ENCODE measurements around the gene RNF149.

The RNF149 gene

DNA sequence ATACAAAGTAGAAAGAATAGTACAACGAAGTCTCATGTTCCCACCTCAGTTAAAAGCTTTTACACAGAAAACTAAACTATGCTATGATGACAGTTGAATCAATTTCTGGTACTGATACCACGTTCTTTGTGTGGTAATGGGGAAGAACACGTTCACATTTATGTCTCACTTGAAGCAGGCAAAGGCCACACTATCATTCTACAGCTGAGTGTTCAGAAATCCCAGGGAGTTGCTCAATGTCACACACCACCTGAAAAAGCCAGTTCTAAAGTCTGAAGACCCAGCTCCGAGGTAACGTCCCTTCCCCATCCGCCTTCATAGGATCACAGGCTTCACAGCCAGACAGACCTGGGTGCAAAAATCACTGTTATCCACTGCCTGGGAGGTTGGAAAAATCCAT, 8.9 kb downstream of the RNF149 start:
- Histone ChIP-seq H3K9me3 (ENCODE audit: control insufficient read depth in 2 of 2, low read length in 2 of 2) (no peaks in the 10 kb centered on the region), H3K4me1 (ENCODE audit: control insufficient read depth in 2 of 2, insufficient read depth in 2 of 2, low read length in 2 of 2) (peaks cover 4 to 5% of the 10 kb centered on the region in 2 donors), H3K4me3 (ENCODE audit: low read length in 2 of 2) (no peak overlapping the region), H3K27ac (ENCODE audit: low read depth in 2 of 2, low read length in 2 of 2) (no peak overlapping the region), H3K9ac (ENCODE audit: low read depth in 1 of 2, low read length in 2 of 2) (no peak overlapping the region), H3K36me3 (ENCODE audit: control insufficient read depth in 2 of 2, insufficient read depth in 2 of 2, low read length in 2 of 2) (peaks cover 0 to 11% of the 10 kb centered on the region in 2 donors), H3K27me3 (ENCODE audit: control insufficient read depth in 2 of 2, insufficient read depth in 2 of 2, low read length in 2 of 2) (no peaks in the 10 kb centered on the region)

DNA sequence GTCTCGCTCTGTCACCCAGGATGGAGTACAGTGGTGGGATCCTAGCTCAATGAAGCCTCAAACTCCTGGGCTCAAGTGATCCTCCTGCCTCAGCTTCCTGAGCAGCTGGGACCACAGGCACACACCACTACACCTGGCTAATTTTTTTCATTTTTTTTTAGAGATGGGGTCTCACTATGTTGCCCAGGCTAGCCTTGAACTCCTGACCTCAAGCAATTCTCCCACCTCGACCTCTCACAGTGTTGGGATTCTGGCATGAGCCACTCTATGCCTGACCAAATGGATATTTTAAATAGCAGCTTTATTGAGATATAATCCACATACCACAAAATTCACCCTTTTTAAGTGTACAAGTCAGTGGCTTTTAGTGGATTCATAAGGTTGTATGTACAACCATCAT, 11.1 kb downstream of the RNF149 start:
- Histone ChIP-seq H3K9ac (ENCODE audit: low read depth in 1 of 2, low read length in 2 of 2) (no peak overlapping the region), H3K4me3 (ENCODE audit: low read length in 2 of 2) (no peak overlapping the region), H3K27ac (ENCODE audit: low read depth in 2 of 2, low read length in 2 of 2) (no peak overlapping the region), H3K36me3 (ENCODE audit: control insufficient read depth in 2 of 2, insufficient read depth in 2 of 2, low read length in 2 of 2) (peaks cover 4 to 22% of the 10 kb centered on the region in 2 donors), H3K9me3 (ENCODE audit: control insufficient read depth in 2 of 2, low read length in 2 of 2) (no peaks in the 10 kb centered on the region), H3K27me3 (ENCODE audit: control insufficient read depth in 2 of 2, insufficient read depth in 2 of 2, low read length in 2 of 2) (no peaks in the 10 kb centered on the region), H3K4me1 (ENCODE audit: control insufficient read depth in 2 of 2, insufficient read depth in 2 of 2, low read length in 2 of 2) (peaks cover 0 to under 1% of the 10 kb centered on the region in 2 donors)

DNA sequence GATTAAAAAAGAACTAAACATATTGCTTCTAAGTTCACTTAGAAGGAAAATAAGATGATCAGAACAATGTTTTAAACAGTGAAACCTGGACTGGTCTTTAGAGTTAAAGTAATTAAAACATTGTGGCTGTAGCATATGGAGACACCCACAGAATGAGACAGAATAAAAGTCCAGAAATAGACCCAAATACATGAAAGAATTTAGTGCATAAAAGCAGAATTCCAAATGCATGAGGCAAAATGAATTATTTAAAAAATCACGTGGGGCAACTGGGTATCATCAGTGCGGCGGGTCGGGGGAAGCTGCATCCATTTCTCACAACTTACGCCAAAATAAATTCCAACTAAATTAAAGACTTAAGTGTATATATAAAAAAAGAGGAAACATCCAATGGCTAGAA, 12.1 kb downstream of the RNF149 start:
- no peak overlapping the region for H3K4me3 ChIP-seq (ENCODE audit: low read length in 2 of 2)
- no peaks in the 10 kb centered on the region for H3K9me3 ChIP-seq (ENCODE audit: control insufficient read depth in 2 of 2, low read length in 2 of 2)
- H3K4me1 ChIP-seq (ENCODE audit: control insufficient read depth in 2 of 2, insufficient read depth in 2 of 2, low read length in 2 of 2) = no peaks in the 10 kb centered on the region
- peaks cover 10 to 22% of the 10 kb centered on the region in 2 donors for H3K36me3 ChIP-seq (ENCODE audit: control insufficient read depth in 2 of 2, insufficient read depth in 2 of 2, low read length in 2 of 2)
- H3K9ac ChIP-seq (ENCODE audit: low read depth in 1 of 2, low read length in 2 of 2) = no peak overlapping the region
- H3K27me3 ChIP-seq (ENCODE audit: control insufficient read depth in 2 of 2, insufficient read depth in 2 of 2, low read length in 2 of 2) = no peaks in the 10 kb centered on the region
- H3K27ac ChIP-seq (ENCODE audit: low read depth in 2 of 2, low read length in 2 of 2) = no peak overlapping the region

DNA sequence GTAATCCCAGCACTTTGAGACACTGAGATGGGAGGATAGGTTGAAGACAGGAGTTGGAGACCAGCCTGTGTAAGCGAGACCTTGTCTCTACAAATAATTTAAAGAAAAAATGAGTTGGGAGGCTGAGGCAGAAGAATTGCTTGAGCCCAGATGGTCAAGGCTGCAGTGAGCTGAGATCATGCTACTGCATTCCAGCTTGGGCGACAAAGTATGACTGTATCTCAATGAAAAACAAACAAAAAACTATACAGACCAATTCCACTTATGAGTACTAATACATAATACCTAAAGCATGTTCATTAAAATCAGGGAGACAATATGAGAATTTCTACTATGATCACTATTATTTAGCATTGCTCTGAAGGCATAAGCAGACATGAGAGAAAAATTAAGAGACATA, 12.6 kb downstream of the RNF149 start:
- H3K4me1 ChIP-seq (ENCODE audit: control insufficient read depth in 2 of 2, insufficient read depth in 2 of 2, low read length in 2 of 2) = no peaks in the 10 kb centered on the region

DNA sequence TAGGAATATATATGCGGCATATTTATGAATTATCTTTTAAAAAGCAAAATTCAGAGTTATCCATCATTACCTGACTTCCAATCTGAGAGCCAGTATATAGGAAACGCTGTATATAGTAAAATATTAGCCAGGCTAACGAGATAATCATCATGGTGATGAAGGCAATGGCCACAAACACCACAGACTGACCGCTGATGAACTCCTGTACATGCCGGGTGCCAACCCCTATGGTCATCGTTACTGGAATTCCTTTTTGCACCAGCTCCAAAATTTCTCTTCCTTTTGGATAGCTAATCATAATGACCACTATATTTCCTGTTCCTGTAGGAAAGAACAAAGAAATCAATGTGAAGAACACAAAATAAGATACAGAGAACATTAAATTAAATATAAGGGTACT, 13.6 kb downstream of the RNF149 start:
- no peaks in the 10 kb centered on the region for H3K27me3 ChIP-seq (ENCODE audit: control insufficient read depth in 2 of 2, insufficient read depth in 2 of 2, low read length in 2 of 2)
- H3K4me3 ChIP-seq (ENCODE audit: low read length in 2 of 2) = no peak overlapping the region
- H3K9ac ChIP-seq (ENCODE audit: low read depth in 1 of 2, low read length in 2 of 2) = no peak overlapping the region
- no peaks in the 10 kb centered on the region for H3K9me3 ChIP-seq (ENCODE audit: control insufficient read depth in 2 of 2, low read length in 2 of 2)
- H3K4me1 ChIP-seq (ENCODE audit: control insufficient read depth in 2 of 2, insufficient read depth in 2 of 2, low read length in 2 of 2) = no peaks in the 10 kb centered on the region
- peaks cover 10 to 22% of the 10 kb centered on the region in 2 donors for H3K36me3 ChIP-seq (ENCODE audit: control insufficient read depth in 2 of 2, insufficient read depth in 2 of 2, low read length in 2 of 2)
- no peak overlapping the region for H3K27ac ChIP-seq (ENCODE audit: low read depth in 2 of 2, low read length in 2 of 2)

More for the DNA sequence above, 12.6 kb downstream of the RNF149 start:
- H3K9me3 ChIP-seq (ENCODE audit: control insufficient read depth in 2 of 2, low read length in 2 of 2) = no peaks in the 10 kb centered on the region
- no peak overlapping the region for H3K4me3 ChIP-seq (ENCODE audit: low read length in 2 of 2)
- no peak overlapping the region for H3K9ac ChIP-seq (ENCODE audit: low read depth in 1 of 2, low read length in 2 of 2)
- H3K27ac ChIP-seq (ENCODE audit: low read depth in 2 of 2, low read length in 2 of 2) = no peak overlapping the region
- no peaks in the 10 kb centered on the region for H3K27me3 ChIP-seq (ENCODE audit: control insufficient read depth in 2 of 2, insufficient read depth in 2 of 2, low read length in 2 of 2)
- peaks cover 10 to 22% of the 10 kb centered on the region in 2 donors for H3K36me3 ChIP-seq (ENCODE audit: control insufficient read depth in 2 of 2, insufficient read depth in 2 of 2, low read length in 2 of 2)

DNA sequence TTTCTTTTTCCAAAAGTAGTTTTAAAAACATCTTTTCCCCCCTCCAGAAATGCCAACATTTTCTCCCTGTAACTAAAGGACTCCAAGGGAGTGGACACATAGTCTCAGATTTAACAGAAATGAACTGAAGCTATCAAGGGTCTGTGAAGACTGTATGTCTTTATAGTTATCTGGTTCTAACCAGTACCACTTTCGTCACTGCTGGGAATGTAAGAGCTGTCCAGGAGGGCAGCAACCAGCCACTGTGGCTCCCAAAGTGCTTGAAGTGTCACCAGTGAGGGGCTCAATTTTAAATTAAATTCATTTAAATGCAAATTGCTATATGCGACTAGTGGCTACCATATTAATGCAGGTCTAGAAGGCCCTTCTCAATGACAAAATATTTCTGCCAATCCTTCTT, 15.0 kb downstream of the RNF149 start:
- Histone ChIP-seq H3K36me3 (ENCODE audit: control insufficient read depth in 2 of 2, insufficient read depth in 2 of 2, low read length in 2 of 2) (peaks cover 14 to 23% of the 10 kb centered on the region in 2 donors), H3K4me1 (ENCODE audit: control insufficient read depth in 2 of 2, insufficient read depth in 2 of 2, low read length in 2 of 2) (no peaks in the 10 kb centered on the region), H3K9ac (ENCODE audit: low read depth in 1 of 2, low read length in 2 of 2) (no peak overlapping the region), H3K27ac (ENCODE audit: low read depth in 2 of 2, low read length in 2 of 2) (no peak overlapping the region), H3K27me3 (ENCODE audit: control insufficient read depth in 2 of 2, insufficient read depth in 2 of 2, low read length in 2 of 2) (no peaks in the 10 kb centered on the region), H3K4me3 (ENCODE audit: low read length in 2 of 2) (no peak overlapping the region), H3K9me3 (ENCODE audit: control insufficient read depth in 2 of 2, low read length in 2 of 2) (no peaks in the 10 kb centered on the region)

DNA sequence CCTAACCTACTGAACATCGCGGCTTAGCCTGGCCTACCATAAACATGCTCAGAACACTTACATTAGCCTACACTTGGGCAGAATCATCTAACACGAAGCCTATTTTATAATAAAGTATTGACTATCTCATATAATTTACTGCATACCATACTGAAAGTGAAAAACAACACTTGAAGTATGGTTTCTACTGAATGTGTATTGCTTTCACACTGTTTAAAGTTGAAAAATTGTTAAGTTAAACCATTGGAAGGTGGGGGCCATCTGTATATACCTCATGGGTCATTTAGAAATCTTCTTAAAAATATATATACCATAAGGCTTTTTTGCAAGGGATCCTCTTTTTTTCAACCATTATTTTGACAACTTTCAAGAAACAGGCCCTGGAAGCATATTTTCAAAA, 16.5 kb downstream of the RNF149 start:
- Histone ChIP-seq H3K4me3 (ENCODE audit: low read length in 2 of 2) (no peak overlapping the region), H3K36me3 (ENCODE audit: control insufficient read depth in 2 of 2, insufficient read depth in 2 of 2, low read length in 2 of 2) (peaks cover 17 to 37% of the 10 kb centered on the region in 2 donors), H3K9me3 (ENCODE audit: control insufficient read depth in 2 of 2, low read length in 2 of 2) (no peaks in the 10 kb centered on the region), H3K9ac (ENCODE audit: low read depth in 1 of 2, low read length in 2 of 2) (no peak overlapping the region), H3K4me1 (ENCODE audit: control insufficient read depth in 2 of 2, insufficient read depth in 2 of 2, low read length in 2 of 2) (no peaks in the 10 kb centered on the region), H3K27me3 (ENCODE audit: control insufficient read depth in 2 of 2, insufficient read depth in 2 of 2, low read length in 2 of 2) (no peaks in the 10 kb centered on the region), H3K27ac (ENCODE audit: low read depth in 2 of 2, low read length in 2 of 2) (no peak overlapping the region)

DNA sequence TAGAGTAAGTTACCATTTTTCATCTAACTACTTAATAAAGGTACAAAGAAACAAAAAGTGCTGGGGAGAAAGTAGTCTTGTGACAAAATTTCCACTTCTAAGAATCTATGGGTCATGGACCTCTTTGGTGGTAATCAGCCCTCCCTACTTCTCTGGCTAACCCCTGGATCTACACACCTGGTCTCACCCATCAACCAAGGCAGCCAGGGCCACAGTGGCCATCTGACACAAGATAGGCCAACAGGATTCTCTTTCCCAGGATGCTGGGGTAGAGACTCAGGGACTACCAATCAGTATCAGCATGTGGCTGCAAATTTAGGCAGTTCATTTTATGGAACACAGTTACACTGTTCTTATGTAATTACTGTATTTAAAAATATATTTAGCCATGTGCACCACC, 17.8 kb downstream of the RNF149 start:
- Histone ChIP-seq H3K9ac (ENCODE audit: low read depth in 1 of 2, low read length in 2 of 2) (no peak overlapping the region), H3K9me3 (ENCODE audit: control insufficient read depth in 2 of 2, low read length in 2 of 2) (no peaks in the 10 kb centered on the region), H3K4me1 (ENCODE audit: control insufficient read depth in 2 of 2, insufficient read depth in 2 of 2, low read length in 2 of 2) (no peaks in the 10 kb centered on the region), H3K27me3 (ENCODE audit: control insufficient read depth in 2 of 2, insufficient read depth in 2 of 2, low read length in 2 of 2) (no peaks in the 10 kb centered on the region), H3K27ac (ENCODE audit: low read depth in 2 of 2, low read length in 2 of 2) (no peak overlapping the region), H3K36me3 (ENCODE audit: control insufficient read depth in 2 of 2, insufficient read depth in 2 of 2, low read length in 2 of 2) (peaks cover 28 to 49% of the 10 kb centered on the region in 2 donors), H3K4me3 (ENCODE audit: low read length in 2 of 2) (no peak overlapping the region)

DNA sequence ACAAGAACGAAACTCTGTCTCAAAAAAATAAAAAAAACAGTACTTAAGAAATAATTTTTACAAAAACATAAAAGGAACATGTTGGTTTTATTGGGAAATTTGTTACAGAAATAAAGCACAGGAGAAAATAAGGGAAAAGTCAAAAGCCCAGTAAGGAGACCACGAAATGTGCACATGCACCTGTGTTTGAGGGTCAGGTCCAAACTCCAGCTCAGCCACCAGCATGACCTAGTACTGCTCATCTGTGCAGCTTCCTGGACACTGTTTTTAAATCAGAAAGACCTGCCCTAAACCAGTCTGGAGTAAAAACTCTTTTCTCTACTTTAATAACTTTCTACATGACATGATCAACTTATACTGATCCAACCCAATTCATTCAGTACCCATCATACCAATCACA, 21.2 kb downstream of the RNF149 start:
- H3K9me3 ChIP-seq (ENCODE audit: control insufficient read depth in 2 of 2, low read length in 2 of 2) = no peaks in the 10 kb centered on the region
- H3K27ac ChIP-seq (ENCODE audit: low read depth in 2 of 2, low read length in 2 of 2) = no peak overlapping the region
- H3K4me3 ChIP-seq (ENCODE audit: low read length in 2 of 2) = no peak overlapping the region
- no peak overlapping the region for H3K9ac ChIP-seq (ENCODE audit: low read depth in 1 of 2, low read length in 2 of 2)
- H3K36me3 ChIP-seq (ENCODE audit: control insufficient read depth in 2 of 2, insufficient read depth in 2 of 2, low read length in 2 of 2) = peaks cover 46 to 58% of the 10 kb centered on the region in 2 donors
- H3K4me1 ChIP-seq (ENCODE audit: control insufficient read depth in 2 of 2, insufficient read depth in 2 of 2, low read length in 2 of 2) = no peaks in the 10 kb centered on the region
- no peaks in the 10 kb centered on the region for H3K27me3 ChIP-seq (ENCODE audit: control insufficient read depth in 2 of 2, insufficient read depth in 2 of 2, low read length in 2 of 2)

DNA sequence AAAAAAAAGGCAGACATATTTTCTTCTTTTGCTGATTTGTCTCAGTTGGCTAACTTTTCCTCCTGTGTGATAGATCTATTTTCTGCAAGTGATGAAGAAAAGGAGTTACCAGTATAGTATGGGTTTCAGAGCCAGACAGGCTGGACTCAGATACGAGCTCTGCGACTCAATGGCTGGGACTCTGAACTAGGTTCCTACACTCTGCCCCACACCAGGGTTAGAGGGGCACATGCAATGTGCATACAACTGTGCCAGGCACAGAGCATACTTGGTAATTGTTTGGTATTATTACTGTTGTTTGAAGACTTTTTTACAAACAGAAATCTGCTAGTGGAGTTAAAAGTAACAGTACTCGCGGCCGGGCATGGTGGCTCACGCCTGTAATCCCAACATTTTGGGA, 21.8 kb downstream of the RNF149 start:
- Histone ChIP-seq H3K9ac (ENCODE audit: low read depth in 1 of 2, low read length in 2 of 2) (no peak overlapping the region), H3K9me3 (ENCODE audit: control insufficient read depth in 2 of 2, low read length in 2 of 2) (no peaks in the 10 kb centered on the region), H3K27ac (ENCODE audit: low read depth in 2 of 2, low read length in 2 of 2) (no peak overlapping the region), H3K36me3 (ENCODE audit: control insufficient read depth in 2 of 2, insufficient read depth in 2 of 2, low read length in 2 of 2) (peaks cover 47 to 64% of the 10 kb centered on the region in 2 donors), H3K27me3 (ENCODE audit: control insufficient read depth in 2 of 2, insufficient read depth in 2 of 2, low read length in 2 of 2) (no peaks in the 10 kb centered on the region), H3K4me1 (ENCODE audit: control insufficient read depth in 2 of 2, insufficient read depth in 2 of 2, low read length in 2 of 2) (no peaks in the 10 kb centered on the region), H3K4me3 (ENCODE audit: low read length in 2 of 2) (no peak overlapping the region)

DNA sequence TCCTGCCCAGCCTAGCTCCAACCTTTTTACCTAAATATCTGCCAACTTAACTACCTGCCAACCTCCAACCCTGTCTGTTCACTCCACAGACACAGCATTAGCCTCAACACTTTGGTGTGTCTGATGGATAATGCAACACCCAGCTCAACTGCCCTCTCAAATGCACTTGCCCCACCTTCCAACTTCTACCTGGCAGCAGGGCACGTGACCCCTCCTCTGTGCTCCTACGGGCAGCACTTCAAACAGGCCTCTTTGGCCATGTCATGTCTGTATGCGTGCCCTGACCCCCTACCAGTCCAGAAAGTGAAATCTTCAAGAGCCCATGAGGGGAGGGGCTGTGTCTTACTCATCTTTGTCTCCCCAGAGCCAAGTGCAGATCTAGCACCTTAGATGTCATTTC, 25.5 kb downstream of the RNF149 start:
- Histone ChIP-seq H3K9me3 (ENCODE audit: control insufficient read depth in 2 of 2, low read length in 2 of 2) (no peaks in the 10 kb centered on the region), H3K27me3 (ENCODE audit: control insufficient read depth in 2 of 2, insufficient read depth in 2 of 2, low read length in 2 of 2) (no peaks in the 10 kb centered on the region), H3K27ac (ENCODE audit: low read depth in 2 of 2, low read length in 2 of 2) (no peak overlapping the region), H3K36me3 (ENCODE audit: control insufficient read depth in 2 of 2, insufficient read depth in 2 of 2, low read length in 2 of 2) (peaks cover 65 to 79% of the 10 kb centered on the region in 2 donors), H3K9ac (ENCODE audit: low read depth in 1 of 2, low read length in 2 of 2) (no peak overlapping the region), H3K4me1 (ENCODE audit: control insufficient read depth in 2 of 2, insufficient read depth in 2 of 2, low read length in 2 of 2) (no peaks in the 10 kb centered on the region), H3K4me3 (ENCODE audit: low read length in 2 of 2) (no peak overlapping the region)

Data from mucosa of rectum (tissue), 2 donors.